ENCODE results near the gene MTFR1L. TPM values are rescaled to one million over a fixed set of nuclear protein-coding genes. Genes with fewer than 3 reads are reported as not detected.

MTFR1L gene
- polyA plus RNA-seq, 1 donor (not counting 4 experiments of a cell fraction or from before 2014, with no cell fraction given): 31.6 TPM

GRCh38 chr1:25779388-25779787 is 40.4 kb upstream of the MTFR1L start:
- no peak overlapping the region for H2AFZ ChIP-seq (ENCODE audit: control insufficient read depth, low read length)
- no peak overlapping the region for H3K9ac ChIP-seq (ENCODE audit: control insufficient read depth, extremely low read depth, insufficient read depth, low read length)
- H3K79me2 ChIP-seq (ENCODE audit: control insufficient read depth, insufficient read depth, low read length): no peaks in the 10 kb centered on the region
- no peaks in the 10 kb centered on the region for H4K20me1 ChIP-seq (ENCODE audit: control insufficient read depth, extremely low read depth, insufficient read depth, low read length)
- TF ChIP-seq CTCF (optimal IDR thresholded peaks at IDR 0.05 in 1 of 3, IDR thresholded peaks at IDR 0.05 in 1 of 3, conservative IDR thresholded peaks at IDR 0.05 in 1 of 3; ENCODE audit: extremely low read depth in 1 of 3, insufficient read depth in 2 of 3, low read length in 3 of 3) (no peak), EZH2 (IDR thresholded peaks at IDR 0.05; ENCODE audit: low read length) (no peak)
- H3K27me3 ChIP-seq (ENCODE audit: control insufficient read depth, extremely low read depth, insufficient read depth, low read length): peaks cover 8% of the 10 kb centered on the region
- H3K4me3 ChIP-seq (ENCODE audit: control insufficient read depth in 2 of 3, extremely low read depth in 1 of 3, insufficient read depth in 2 of 3, low read depth in 1 of 3, low read length in 3 of 3): no peak overlapping the region
- DNase-seq (ENCODE audit: low read depth, low spot score): no peak
- no peak for FAIRE-seq
- H3K4me1 ChIP-seq (ENCODE audit: control insufficient read depth, extremely low read depth, insufficient read depth, low read length): no peaks in the 10 kb centered on the region
- no peaks in the 10 kb centered on the region for H3K36me3 ChIP-seq (ENCODE audit: control insufficient read depth in 2 of 2, extremely low read depth in 1 of 2, insufficient read depth in 2 of 2, low read length in 2 of 2)
- H3K4me2 ChIP-seq (ENCODE audit: control insufficient read depth, extremely low read depth, insufficient read depth, low read depth, low read length): no peak overlapping the region
- dilution Hi-C loops (cut with MboI; ENCODE audit: extremely low pct_ligation_motif_present, low sequenced_read_pairs): no loop called here
- H3K9me3 ChIP-seq (ENCODE audit: control insufficient read depth, low read depth, low read length): no peaks in the 10 kb centered on the region
- no peak overlapping the region for H3K27ac ChIP-seq (ENCODE audit: control insufficient read depth, insufficient read depth, low read length)
- H3K9me1 ChIP-seq (ENCODE audit: control insufficient read depth, extremely low read depth, insufficient read depth, low read length): no peaks in the 10 kb centered on the region

- no peak overlapping the region for H3K4me3 ChIP-seq (ENCODE audit: control insufficient read depth in 2 of 3, extremely low read depth in 1 of 3, insufficient read depth in 2 of 3, low read depth in 1 of 3, low read length in 3 of 3)
- H3K27ac ChIP-seq (ENCODE audit: control insufficient read depth, insufficient read depth, low read length): no peak overlapping the region
- no peaks in the 10 kb centered on the region for H4K20me1 ChIP-seq (ENCODE audit: control insufficient read depth, extremely low read depth, insufficient read depth, low read length)
- no peak overlapping the region for H3K4me2 ChIP-seq (ENCODE audit: control insufficient read depth, extremely low read depth, insufficient read depth, low read depth, low read length)
- dilution Hi-C loops (cut with MboI; ENCODE audit: extremely low pct_ligation_motif_present, low sequenced_read_pairs): no loop called here
- H3K9ac ChIP-seq (ENCODE audit: control insufficient read depth, extremely low read depth, insufficient read depth, low read length): no peak overlapping the region
- H2AFZ ChIP-seq (ENCODE audit: control insufficient read depth, low read length): no peak overlapping the region
- no peaks in the 10 kb centered on the region for H3K4me1 ChIP-seq (ENCODE audit: control insufficient read depth, extremely low read depth, insufficient read depth, low read length)
- DNase-seq (ENCODE audit: low read depth, low spot score) (no peak), FAIRE-seq (no peak)
- no peaks in the 10 kb centered on the region for H3K9me3 ChIP-seq (ENCODE audit: control insufficient read depth, low read depth, low read length)
- TF ChIP-seq EZH2 (IDR thresholded peaks at IDR 0.05; ENCODE audit: low read length): no peak
- no peak for TF ChIP-seq CTCF (optimal IDR thresholded peaks at IDR 0.05 in 1 of 3, IDR thresholded peaks at IDR 0.05 in 1 of 3, conservative IDR thresholded peaks at IDR 0.05 in 1 of 3; ENCODE audit: extremely low read depth in 1 of 3, insufficient read depth in 2 of 3, low read length in 3 of 3)
- no peaks in the 10 kb centered on the region for H3K79me2 ChIP-seq (ENCODE audit: control insufficient read depth, insufficient read depth, low read length)
- no peaks in the 10 kb centered on the region for H3K36me3 ChIP-seq (ENCODE audit: control insufficient read depth in 2 of 2, extremely low read depth in 1 of 2, insufficient read depth in 2 of 2, low read length in 2 of 2)
- peaks cover 8% of the 10 kb centered on the region for H3K27me3 ChIP-seq (ENCODE audit: control insufficient read depth, extremely low read depth, insufficient read depth, low read length)
- H3K9me1 ChIP-seq (ENCODE audit: control insufficient read depth, extremely low read depth, insufficient read depth, low read length): no peaks in the 10 kb centered on the region
These were observed 39.9 kb upstream of the MTFR1L start for GRCh38 chr1:25779894-25780293.
